ENCODE results near the gene KRT16.

Gene KRT16

DNA sequence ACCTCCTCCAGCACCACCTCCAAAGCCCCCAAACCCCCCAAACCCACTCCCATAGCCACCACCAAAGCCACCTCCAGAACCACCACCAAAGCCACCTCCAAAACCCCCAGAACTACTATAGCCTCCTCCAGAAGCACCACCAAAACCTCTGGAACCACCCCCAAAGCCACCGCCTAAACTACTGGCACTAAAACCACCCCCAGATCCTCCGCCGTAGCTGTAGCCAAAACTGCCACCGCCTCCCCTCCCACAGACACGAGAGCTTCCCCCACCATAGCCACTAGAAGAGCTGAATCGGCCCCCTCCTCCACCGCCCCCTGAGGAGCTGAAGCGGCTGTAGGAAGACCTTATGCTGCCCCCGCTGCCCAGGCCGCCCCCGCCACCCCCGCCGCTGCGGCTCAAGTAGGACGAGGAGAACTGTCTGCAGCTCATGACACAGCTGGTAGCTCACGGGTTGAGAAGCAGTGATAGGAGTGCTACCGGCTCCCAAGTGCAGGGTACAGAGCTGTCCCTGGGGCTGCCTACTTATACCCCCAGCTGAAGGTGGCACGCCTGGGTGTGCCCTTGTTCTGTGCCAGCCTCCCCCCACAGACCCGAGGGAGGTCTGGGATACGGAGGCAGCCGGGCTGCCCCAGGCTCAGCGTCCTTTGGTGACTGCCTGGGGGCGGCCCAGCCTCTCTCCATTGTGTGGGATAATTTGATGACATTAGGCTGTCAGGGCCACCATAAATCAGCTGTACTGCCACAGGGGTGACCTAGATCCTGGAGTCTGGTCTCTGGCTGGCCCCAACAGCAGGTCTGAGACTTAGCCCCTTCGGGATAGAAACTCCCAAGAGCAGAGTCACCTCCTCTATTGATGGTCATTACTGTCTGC, 40.8 kb downstream of the KRT16 start, which contains the start of gene KRT9:
KRT9 (minus strand) TSS at position 499 of the 874 bp plus-strand sequence; CDS start at position 432, 67 bp downstream.
- DNase-seq (ENCODE audit: low read depth), result no peak
- TF ChIP-seq, protein P1, sequence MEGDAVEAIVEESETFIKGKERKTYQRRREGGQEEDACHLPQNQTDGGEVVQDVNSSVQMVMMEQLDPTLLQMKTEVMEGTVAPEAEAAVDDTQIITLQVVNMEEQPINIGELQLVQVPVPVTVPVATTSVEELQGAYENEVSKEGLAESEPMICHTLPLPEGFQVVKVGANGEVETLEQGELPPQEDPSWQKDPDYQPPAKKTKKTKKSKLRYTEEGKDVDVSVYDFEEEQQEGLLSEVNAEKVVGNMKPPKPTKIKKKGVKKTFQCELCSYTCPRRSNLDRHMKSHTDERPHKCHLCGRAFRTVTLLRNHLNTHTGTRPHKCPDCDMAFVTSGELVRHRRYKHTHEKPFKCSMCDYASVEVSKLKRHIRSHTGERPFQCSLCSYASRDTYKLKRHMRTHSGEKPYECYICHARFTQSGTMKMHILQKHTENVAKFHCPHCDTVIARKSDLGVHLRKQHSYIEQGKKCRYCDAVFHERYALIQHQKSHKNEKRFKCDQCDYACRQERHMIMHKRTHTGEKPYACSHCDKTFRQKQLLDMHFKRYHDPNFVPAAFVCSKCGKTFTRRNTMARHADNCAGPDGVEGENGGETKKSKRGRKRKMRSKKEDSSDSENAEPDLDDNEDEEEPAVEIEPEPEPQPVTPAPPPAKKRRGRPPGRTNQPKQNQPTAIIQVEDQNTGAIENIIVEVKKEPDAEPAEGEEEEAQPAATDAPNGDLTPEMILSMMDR (IDR thresholded peaks at IDR 0.05; ENCODE audit: low read depth, low read length, missing control alignments), result no peak
- no peak within 1 kb of the TSS for H3K4me3 ChIP-seq (ENCODE audit: low read depth, low read length)

DNA sequence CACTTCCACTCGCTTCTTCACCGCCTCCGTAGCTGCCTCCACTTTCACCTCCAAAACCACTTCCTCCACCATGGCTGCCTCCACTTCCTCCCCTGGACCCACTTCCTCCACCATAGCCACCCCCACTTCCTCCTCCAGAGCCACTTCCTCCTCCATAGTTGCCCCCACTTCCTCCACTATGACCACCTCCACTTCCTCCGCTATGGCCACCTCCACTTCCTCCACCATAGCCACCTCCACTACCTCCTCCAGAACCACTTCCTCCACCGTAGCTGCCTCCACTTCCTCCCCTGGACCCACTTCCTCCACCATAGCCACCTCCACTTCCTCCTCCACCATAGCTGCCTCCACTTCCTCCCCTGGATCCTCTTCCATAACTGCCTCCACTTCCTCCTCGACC, 45.2 kb downstream of the KRT16 start:
- no peak overlapping the region for H3K4me3 ChIP-seq (ENCODE audit: low read depth, low read length)
- TF ChIP-seq, protein P1 (IDR thresholded peaks at IDR 0.05; ENCODE audit: low read depth, low read length, missing control alignments), result no peak
- DNase-seq (ENCODE audit: low read depth), result no peak

DNA sequence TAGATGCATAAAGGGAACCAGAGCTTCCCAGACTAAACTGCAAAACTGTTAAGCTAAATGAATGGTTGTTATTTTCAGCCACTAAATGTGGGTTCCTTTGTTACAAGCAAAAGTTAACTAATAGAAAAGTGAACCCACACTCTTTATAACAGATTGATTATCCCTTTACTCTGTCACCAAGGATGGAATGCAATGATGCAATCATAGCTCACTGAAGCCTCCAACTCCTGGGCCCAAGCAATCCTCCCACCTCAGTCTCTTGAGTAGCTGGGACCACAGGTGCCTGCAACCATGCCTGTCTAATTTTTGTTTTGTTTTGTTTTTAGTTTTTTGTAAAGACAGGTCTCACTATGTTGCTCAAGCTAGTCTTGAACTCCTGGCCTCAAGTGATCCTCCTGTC, 47.2 kb downstream of the KRT16 start:
- no peak overlapping the region for H3K4me3 ChIP-seq (ENCODE audit: low read depth, low read length)
- TF ChIP-seq, protein P1 (IDR thresholded peaks at IDR 0.05; ENCODE audit: low read depth, low read length, missing control alignments), result no peak
- no peak for DNase-seq (ENCODE audit: low read depth)

DNA sequence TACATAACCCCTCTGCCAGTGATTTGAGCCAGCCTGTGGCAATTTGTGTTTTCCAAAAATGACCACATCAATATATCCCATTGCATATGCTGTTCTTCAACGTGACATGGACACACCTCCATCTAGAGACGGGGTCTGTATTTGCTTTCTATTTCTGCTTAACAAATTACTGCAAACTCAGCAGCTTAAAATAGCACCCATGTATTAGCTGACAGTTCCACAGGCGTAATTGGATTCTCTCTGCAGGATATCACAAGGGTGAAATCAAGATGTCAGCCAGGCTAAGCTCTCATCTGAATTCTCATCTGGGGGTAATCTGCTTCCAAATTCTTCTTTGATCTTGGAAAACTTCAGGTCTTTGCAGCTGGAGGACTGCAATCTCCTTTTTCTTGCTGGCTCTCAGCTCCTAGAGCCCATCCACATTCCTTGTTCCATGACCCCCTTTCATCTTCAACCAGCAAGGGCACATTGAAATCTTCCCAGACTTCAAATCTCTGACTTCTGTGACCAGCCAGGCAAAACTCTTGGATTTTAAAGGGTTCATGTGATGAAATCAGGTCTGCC, 48.9 kb downstream of the KRT16 start:
- TF ChIP-seq, protein P1 (IDR thresholded peaks at IDR 0.05; ENCODE audit: low read depth, low read length, missing control alignments), result no peak
- no peak overlapping the region for H3K4me3 ChIP-seq (ENCODE audit: low read depth, low read length)
- DNase-seq (ENCODE audit: low read depth), result no peak

DNA sequence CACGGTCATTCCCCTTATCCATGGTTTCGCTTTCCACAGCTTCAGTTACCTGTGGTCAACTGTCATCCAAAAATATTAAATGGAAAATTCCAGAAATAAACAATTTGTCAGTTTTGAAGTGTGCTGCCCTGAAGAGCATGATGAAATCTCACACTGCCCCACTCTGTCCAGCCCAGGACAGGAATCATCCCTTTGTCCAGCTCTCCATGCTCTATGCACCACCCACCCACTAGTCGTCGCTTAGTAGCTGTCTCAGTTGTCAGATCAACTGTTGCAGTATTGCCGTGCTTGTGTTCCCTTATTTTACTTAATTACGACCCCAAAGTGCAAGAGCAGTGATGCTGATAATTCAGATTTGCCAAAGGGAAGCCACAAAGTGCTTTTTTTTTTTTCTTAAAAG, 51.0 kb downstream of the KRT16 start:
- no peak overlapping the region for H3K4me3 ChIP-seq (ENCODE audit: low read depth, low read length)
- DNase-seq (ENCODE audit: low read depth), result no peak
- TF ChIP-seq, protein P1 (IDR thresholded peaks at IDR 0.05; ENCODE audit: low read depth, low read length, missing control alignments), result no peak
